ENCODE data around the gene ETS2.

Gene ETS2

DNA sequence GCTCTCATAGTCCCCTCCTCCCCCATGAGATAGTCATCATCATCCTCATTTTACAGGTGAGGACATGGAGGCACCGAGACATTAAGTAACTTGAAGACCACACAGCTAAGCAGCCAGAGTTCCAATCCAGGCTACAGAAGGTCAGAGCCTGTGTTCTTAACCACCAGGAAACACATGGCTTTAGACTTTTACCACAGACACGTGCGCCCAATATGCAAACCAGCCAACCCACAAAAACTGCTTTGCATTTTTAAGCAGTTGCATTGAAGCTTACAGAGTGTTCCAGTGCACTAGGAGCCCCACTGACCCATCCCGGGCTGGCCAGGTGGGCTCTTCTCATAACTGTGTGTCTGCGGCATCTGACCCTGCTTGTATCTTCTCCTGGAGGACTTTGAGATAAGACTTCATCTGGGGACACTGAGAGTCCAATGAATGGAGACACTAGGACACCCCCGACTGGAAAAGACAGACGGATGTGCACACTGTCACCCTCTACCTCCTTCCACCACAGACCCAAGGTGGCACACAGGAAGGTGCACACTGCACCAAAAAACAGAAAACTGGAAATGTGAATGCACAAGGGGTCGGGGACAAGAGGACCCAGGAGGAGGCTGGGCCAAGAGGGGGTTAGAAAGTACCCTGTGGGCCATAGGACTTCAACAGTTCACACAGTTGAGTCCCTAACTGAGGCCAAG, 56.4 kb downstream of the ETS2 start:
- DNase-seq (ENCODE audit: low read depth in 2 of 2): no peak

DNA sequence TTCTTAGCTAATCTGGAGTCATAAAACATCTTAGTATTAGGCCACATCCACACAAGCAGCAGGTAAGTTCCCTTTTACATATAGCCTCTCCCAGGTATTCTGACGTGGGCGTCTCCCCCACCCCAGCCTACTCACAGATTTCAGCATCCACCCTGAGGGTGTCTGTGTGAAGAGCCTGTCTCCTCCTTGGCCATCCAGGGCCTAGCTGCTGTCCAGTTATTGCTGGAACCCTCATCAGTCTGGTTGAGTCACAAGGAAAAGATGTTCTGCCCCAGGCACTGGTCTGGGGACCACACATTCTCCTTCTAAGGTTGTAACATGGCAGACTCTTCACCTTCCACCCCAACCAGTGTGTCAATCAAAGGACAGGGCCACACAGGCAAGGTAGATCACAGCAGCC, 57.6 kb downstream of the ETS2 start:
- no peak for DNase-seq (ENCODE audit: low read depth in 2 of 2)

GRCh38 chr21:38863843-38864363, 58.2 kb downstream of the ETS2 start:
- DNase-seq (ENCODE audit: low read depth in 2 of 2): no peak

- DNase-seq (ENCODE audit: low read depth in 2 of 2): no peak
Measured at GRCh38 chr21:38864964-38865363, 59.2 kb downstream of the ETS2 start.

DNA sequence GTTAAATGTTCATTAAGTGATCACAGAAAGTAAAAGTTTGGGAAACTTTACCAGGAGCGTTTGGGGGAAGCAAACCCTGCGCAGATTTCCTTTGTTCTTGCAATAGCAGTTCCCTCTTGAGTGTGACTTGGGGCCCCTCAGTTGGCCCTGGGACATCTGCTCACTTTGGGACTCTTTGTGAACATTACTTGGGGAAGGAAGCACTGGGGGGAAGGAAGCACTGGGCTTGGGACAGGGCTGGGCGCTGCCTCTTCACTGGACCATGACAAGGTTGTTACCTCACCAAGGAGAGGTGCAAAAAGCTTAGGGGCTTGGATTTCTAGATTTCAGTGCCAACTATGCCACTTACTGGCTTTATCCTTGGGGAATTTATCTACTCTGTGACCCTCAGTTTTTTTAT, 63.5 kb downstream of the ETS2 start:
- DNase-seq (ENCODE audit: low read depth in 2 of 2): no peak

DNA sequence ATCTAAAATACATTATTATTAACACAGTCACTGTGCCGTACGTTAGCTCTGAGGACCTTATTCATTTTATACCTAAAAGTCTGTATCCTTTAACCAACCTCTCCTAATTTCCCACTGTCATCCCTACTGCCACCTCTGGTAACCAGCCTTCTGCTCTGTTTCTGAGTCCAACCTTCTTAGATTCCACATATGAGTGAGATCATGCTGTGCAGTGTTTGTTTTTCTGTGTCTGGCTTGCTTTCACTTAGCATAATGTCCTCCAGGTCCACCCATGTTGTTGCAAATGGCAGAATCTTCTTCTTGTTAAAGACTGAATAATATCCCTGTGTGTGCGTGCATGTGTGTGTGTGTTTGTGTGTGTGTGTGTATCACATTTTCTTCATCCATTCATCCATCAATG, 64.2 kb downstream of the ETS2 start:
- DNase-seq (ENCODE audit: low read depth in 2 of 2): no peak

Measured in stimulated activated CD4-positive, alpha-beta T cell treated with anti-CD3 and anti-CD28 coated beads, Interleukin-12 subunit alpha, Interleukin-12 subunit beta, amount 100 ng/mL, for 24 hours (primary cell).